HepG2 (cell line): ENCODE measurements around the gene AGGF1.

ENCODE experiments used
- CTCF ChIP-seq: sonication (generic); formaldehyde crosslinking; IDR thresholded peaks from 2 replicates; pipeline ENCODE4 v1.5.0; 2020; ENCODE audit warnings: mild to moderate bottlenecking, missing genetic modification reagents, moderate library complexity
- EP300 ChIP-seq, 3 experiments: sonication (generic) in 1 of 3; formaldehyde crosslinking in 1 of 3; IDR thresholded peaks; 2 replicates each; pipeline versions ENCODE4 v1.5.1 to v1.6.1; 2011 to 2020; ENCODE audit warnings: low read depth in 2 of 3, low read length in 2 of 3, borderline replicate concordance in 1 of 3, improper control_type of control experiment in 1 of 3, mild to moderate bottlenecking in 1 of 3, missing genetic modification reagents in 1 of 3, moderate library complexity in 1 of 3
- JUN ChIP-seq: sonication (generic); formaldehyde crosslinking; IDR thresholded peaks from 2 replicates; pipeline ENCODE4 v1.4.0; 2020; ENCODE audit warnings: mild to moderate bottlenecking, missing genetic modification reagents
- ZNF143 ChIP-seq: sonication (generic); formaldehyde crosslinking; IDR thresholded peaks from 2 replicates; pipeline ENCODE4 v1.4.0; 2020; ENCODE audit warnings: missing genetic modification reagents
- ZSCAN29 ChIP-seq: sonication (generic); formaldehyde crosslinking; conservative IDR thresholded peaks from 2 replicates; pipeline ENCODE4 v1.4.0; 2020; ENCODE audit warnings: mild to moderate bottlenecking, missing genetic modification reagents
- TF ChIP-seq, protein P1 (sequence below): sonication (generic); formaldehyde crosslinking; IDR thresholded peaks from 2 replicates; pipeline ENCODE4 v1.8.0; 2022; ENCODE audit warnings: low read depth, missing genetic modification reagents

GRCh38 chr5:76994337-76994736 lies 35.9 kb upstream of the AGGF1 start:
- TF ChIP-seq ZNF143 (CRISPR knock-in tag): no peak
- no peak for TF ChIP-seq ZSCAN29 (CRISPR knock-in tag)
- no peak for TF ChIP-seq CTCF (CRISPR knock-in tag)
- no peak for TF ChIP-seq JUN (CRISPR knock-in tag)
- no peak for TF ChIP-seq EP300 (IDR thresholded peaks at IDR 0.05; ENCODE audit: low read depth in 2 of 2, low read length in 2 of 2)
- TF ChIP-seq EP300 (CRISPR knock-in tag; IDR thresholded peaks at IDR 0.05; ENCODE audit: borderline replicate concordance): no peak
- TF ChIP-seq, protein P1, sequence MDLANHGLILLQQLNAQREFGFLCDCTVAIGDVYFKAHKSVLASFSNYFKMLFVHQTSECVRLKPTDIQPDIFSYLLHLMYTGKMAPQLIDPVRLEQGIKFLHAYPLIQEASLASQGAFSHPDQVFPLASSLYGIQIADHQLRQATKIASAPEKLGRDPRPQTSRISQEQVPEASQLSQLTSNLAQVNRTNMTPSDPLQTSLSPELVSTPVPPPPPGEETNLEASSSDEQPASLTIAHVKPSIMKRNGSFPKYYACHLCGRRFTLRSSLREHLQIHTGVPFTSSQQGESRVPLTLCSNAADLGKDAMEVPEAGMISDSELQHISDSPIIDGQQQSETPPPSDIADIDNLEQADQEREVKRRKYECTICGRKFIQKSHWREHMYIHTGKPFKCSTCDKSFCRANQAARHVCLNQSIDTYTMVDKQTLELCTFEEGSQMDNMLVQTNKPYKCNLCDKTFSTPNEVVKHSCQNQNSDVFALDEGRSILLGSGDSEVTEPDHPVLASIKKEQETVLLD (CRISPR knock-in tag): no peak
